Nephron progenitor cell (in vitro differentiated cells): ENCODE results near the gene GDF10.

Experiments
- DNase-seq: peaks from one replicate; pipeline ENCODE4 v3.0.0; 2021
- H3K27ac Mint-ChIP-seq: 2 replicates; pipeline ENCODE4 v1.8.0; 2021; ENCODE audit warnings: mild to moderate bottlenecking, moderate library complexity, mixed read lengths
- H3K27me3 Mint-ChIP-seq: 2 replicates; pipeline ENCODE4 v1.8.0; 2021; ENCODE audit warnings: mild to moderate bottlenecking, low read depth, mixed read lengths; ENCODE audit not compliant: poor library complexity
- H3K36me3 Mint-ChIP-seq: 2 replicates; pipeline ENCODE4 v1.8.0; 2021; ENCODE audit warnings: low read depth, mixed read lengths
- H3K4me1 Mint-ChIP-seq: 2 replicates; pipeline ENCODE4 v1.8.0; 2021; ENCODE audit warnings: mixed read lengths
- H3K4me3 Mint-ChIP-seq: 2 replicates; pipeline ENCODE4 v1.8.0; 2021; ENCODE audit warnings: mild to moderate bottlenecking, moderate library complexity, mixed read lengths
- H3K9me3 Mint-ChIP-seq: 2 replicates; pipeline ENCODE4 v1.8.0; 2021; ENCODE audit warnings: mild to moderate bottlenecking, moderate library complexity, mixed read lengths
- TF ChIP-seq, protein P1 (sequence below): fragments of 200-600 bp; sonication (generic); IDR thresholded peaks from 2 replicates; pipeline ENCODE4 v1.5.0; 2021; ENCODE audit warnings: antibody characterized with exemption

The GDF10 gene

DNA sequence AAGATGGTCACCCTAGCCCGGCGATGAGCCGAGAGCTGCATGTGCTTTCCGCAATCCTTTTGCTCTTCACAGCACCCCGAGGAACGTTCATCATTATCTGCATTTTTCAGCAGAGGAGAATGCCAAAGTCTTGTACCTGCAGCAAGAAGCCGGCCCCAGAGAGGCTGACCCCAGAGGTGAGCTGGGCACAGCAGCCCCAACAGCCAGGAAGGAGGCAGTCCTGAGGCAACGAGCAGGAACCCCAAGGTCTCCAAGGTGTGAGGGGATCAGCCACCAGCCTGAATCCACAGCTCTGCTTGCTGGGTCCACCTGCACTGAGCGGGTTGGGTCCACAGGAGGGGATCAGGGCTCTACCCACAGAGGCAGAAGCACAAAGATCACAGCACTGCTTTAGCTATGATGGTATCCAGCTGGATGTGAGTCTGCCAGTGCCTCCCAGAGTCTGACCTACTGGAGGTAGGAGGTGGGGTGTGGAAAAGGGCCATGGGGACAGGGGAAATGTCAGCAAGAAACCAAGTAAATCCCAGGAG is 16.8 kb upstream of the GDF10 start:
- DNase-seq, result no peak
- Mint-ChIP-seq H3K4me1 (peaks cover 24% of the 10 kb centered on the region), H3K4me3 (no peak overlapping the region), H3K27ac (peak overlapping the region; percentile 51), H3K27me3 (peaks cover 33% of the 10 kb centered on the region), H3K36me3 (no peaks in the 10 kb centered on the region), H3K9me3 (no peaks in the 10 kb centered on the region)
- TF ChIP-seq, protein P1, sequence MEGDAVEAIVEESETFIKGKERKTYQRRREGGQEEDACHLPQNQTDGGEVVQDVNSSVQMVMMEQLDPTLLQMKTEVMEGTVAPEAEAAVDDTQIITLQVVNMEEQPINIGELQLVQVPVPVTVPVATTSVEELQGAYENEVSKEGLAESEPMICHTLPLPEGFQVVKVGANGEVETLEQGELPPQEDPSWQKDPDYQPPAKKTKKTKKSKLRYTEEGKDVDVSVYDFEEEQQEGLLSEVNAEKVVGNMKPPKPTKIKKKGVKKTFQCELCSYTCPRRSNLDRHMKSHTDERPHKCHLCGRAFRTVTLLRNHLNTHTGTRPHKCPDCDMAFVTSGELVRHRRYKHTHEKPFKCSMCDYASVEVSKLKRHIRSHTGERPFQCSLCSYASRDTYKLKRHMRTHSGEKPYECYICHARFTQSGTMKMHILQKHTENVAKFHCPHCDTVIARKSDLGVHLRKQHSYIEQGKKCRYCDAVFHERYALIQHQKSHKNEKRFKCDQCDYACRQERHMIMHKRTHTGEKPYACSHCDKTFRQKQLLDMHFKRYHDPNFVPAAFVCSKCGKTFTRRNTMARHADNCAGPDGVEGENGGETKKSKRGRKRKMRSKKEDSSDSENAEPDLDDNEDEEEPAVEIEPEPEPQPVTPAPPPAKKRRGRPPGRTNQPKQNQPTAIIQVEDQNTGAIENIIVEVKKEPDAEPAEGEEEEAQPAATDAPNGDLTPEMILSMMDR, result no peak

DNA sequence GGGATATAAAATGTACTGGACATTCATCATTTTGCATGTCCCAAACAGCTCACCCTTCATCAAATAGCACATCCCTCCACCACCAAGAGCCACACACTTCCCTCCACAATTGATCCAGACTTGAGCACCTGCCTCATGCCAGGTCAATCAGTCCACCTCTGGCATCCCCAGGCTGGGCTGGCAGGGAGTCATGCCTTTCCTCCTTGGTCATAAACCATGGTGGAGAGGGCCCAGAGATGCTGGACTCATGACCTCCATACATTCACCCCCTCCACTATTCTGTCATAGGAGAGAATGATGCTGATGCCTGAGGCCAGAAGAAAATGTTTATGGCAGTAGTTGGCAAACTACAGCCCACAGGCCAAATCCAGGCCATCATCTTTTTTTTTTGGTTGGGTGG is 16.1 kb upstream of the GDF10 start:
- Mint-ChIP-seq H3K9me3 (no peaks in the 10 kb centered on the region), H3K27me3 (peaks cover 37% of the 10 kb centered on the region), H3K4me1 (peaks cover 19% of the 10 kb centered on the region), H3K27ac (no peak overlapping the region), H3K4me3 (no peak overlapping the region), H3K36me3 (no peaks in the 10 kb centered on the region)
- TF ChIP-seq, protein P1, result no peak
- DNase-seq, result no peak

DNA sequence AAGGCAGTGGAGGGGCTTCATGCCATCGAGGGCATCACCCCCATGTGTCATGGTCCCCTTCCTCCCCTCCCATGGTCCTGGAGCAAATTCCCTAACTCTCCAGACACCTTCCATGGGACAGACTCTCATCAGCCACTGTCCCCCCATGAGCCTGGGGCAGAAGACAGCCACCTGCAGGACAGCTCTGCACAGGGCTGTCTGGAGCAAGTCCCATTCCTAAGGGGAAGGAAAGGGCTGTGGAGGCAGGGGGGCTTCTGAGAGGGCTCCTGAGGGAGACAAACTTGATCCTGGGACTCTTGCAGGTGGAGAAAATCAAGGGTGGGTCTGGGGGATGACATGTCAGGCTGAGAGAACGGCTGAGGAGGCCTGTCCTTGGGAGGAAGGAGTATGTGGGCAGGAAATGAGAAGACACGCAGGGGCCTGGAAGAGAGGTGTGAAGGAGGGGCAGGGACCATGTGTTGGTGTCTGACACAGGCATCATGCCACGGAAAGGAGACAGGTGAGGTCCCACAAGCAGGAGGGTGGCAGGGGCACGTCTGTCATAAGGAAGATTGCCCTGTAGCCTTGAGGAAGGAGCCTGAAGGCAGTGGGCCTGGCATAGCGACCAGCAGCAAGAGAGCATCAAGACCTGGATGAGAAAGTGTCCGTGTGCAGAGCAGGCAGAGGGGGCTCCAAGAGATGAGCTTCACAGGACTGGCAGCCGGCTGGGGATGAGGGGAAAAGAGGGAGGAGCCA is 14.4 kb upstream of the GDF10 start:
- DNase-seq, result no peak

DNA sequence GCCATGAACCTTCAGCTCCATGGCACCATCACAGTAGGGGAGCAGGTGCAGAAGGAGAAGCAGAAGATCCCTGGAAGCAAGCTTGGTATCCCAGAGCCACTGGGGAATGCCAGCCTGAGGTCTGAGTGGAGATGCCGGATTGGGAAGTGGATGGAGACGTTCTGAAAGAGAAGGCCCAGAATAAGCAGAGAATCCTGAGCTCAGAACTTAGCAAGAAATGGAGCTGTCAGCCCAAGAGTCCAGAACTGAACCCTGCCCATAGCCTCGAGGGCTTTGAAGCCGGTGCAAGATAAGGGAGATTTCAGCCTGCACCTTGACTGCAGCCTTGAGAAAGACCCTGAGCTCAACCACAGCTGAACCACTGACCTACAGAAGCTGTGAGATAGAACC is 13.9 kb upstream of the GDF10 start:
- Mint-ChIP-seq H3K27ac (no peak overlapping the region), H3K27me3 (peaks cover 55% of the 10 kb centered on the region), H3K36me3 (no peaks in the 10 kb centered on the region), H3K9me3 (no peaks in the 10 kb centered on the region), H3K4me3 (no peak overlapping the region), H3K4me1 (peaks cover 15% of the 10 kb centered on the region)
- DNase-seq, result no peak
- TF ChIP-seq, protein P1, result no peak

More for the DNA sequence above, 14.4 kb upstream of the GDF10 start:
- H3K4me1 Mint-ChIP-seq, result peaks cover 15% of the 10 kb centered on the region
- peaks cover 49% of the 10 kb centered on the region for H3K27me3 Mint-ChIP-seq
- TF ChIP-seq, protein P1, result no peak
- H3K27ac Mint-ChIP-seq, result no peak overlapping the region
- H3K4me3 Mint-ChIP-seq, result no peak overlapping the region
- no peaks in the 10 kb centered on the region for H3K36me3 Mint-ChIP-seq
- no peaks in the 10 kb centered on the region for H3K9me3 Mint-ChIP-seq

DNA sequence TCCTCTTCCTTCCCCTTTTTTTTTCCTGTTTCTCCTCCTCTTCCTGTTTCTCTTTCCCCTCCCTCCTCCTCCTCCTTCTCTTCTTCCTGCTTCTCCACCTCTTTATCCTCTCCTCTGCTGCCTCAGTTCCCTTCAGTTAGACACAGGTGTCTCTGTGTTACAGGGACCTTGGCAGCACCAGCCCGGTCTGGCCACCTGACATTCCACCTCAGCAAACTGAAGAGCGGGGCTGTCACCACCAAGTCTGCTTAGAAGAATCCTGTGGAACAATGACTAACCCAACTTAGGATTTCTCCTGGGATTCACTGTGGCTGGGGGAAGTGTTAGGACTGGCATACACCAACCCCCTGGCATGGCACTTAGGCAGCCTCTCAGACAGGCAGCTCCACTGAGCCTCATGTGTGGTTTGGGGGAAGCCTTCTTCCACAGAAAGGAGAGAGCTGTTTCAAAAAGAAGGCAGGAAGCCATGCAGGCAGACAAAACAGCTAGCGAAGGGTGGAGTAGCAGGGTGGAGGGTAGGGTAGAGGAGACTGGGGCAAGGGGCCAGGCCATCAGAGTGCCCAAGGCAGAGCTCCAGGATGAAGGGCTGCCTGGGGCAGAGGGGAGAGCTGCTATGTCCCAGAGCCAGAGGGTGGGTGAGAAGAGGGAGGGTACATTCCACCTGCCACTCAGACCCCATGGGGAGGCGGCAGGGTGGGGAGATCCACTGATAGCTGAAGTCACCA is 13.2 kb upstream of the GDF10 start:
- H3K36me3 Mint-ChIP-seq, result no peaks in the 10 kb centered on the region
- DNase-seq, result no peak
- H3K4me1 Mint-ChIP-seq, result peaks cover 15% of the 10 kb centered on the region
- H3K27me3 Mint-ChIP-seq, result peaks cover 55% of the 10 kb centered on the region
- TF ChIP-seq, protein P1, result no peak
- no peak overlapping the region for H3K4me3 Mint-ChIP-seq
- no peak overlapping the region for H3K27ac Mint-ChIP-seq
- H3K9me3 Mint-ChIP-seq, result no peaks in the 10 kb centered on the region
